Uterus (tissue), 4 donors: ENCODE results near the gene KIAA1217. TPM values are rescaled to one million over a fixed set of nuclear protein-coding genes. Genes with fewer than 3 reads are reported as not detected.

ENCODE experiments used
- DNase-seq, 2 donors: peaks; one replicate each; pipeline ENCODE4 v3.0.0-alpha.2; 2019 to 2020
- H3K27ac ChIP-seq, 2 donors: fragments of 200-600 bp; sonication (generic); 1 replicate in 1 of 2; 2 replicates in 1 of 2; pipeline ENCODE4 v1.5.1; 2016 to 2018
- H3K27me3 ChIP-seq, 2 donors: fragments of 200-600 bp; sonication (generic); one replicate each; pipeline ENCODE4 v1.5.1; 2018 to 2019; ENCODE audit warnings: control low read depth in 1 of 2
- H3K36me3 ChIP-seq, 2 donors: fragments of 200-600 bp; sonication (generic); one replicate each; pipeline ENCODE4 v1.5.1; 2019; ENCODE audit warnings: control low read depth in 1 of 2
- H3K4me1 ChIP-seq, 2 donors: fragments of 200-600 bp; sonication (generic); one replicate each; pipeline ENCODE4 v1.5.1; 2018 to 2019; ENCODE audit warnings: control low read depth in 1 of 2
- H3K4me3 ChIP-seq, 2 donors: fragments of 200-600 bp; sonication (generic); 1 replicate in 1 of 2; 2 replicates in 1 of 2; pipeline ENCODE4 v1.5.1; 2018 to 2019; ENCODE audit warnings: mild to moderate bottlenecking in 1 of 2
- H3K9me3 ChIP-seq, 2 donors: fragments of 200-600 bp; sonication (generic); one replicate each; pipeline ENCODE4 v1.5.1; 2019; ENCODE audit warnings: control low read depth in 1 of 2
- POLR2A ChIP-seq, 2 donors: fragments of 450-650 bp; IDR thresholded peaks; one replicate each; pipeline ENCODE4 v1.6.1; 2016; ENCODE audit warnings: antibody characterized with exemption in 2 of 2, mild to moderate bottlenecking in 1 of 2, moderate library complexity in 1 of 2
- intact Hi-C: fragments of 100-400 bp; cut with DNase I; formaldehyde crosslinking; loops from one replicate; pipeline ENCODE4 v1.15.1; 2023; ENCODE audit warnings: low total_unique reads
- total RNA-seq, 4 donors: library from RNA; depleted of rRNA in 3 of 4; stranded (reverse); fragments of >200 nt in 3 of 4; gene quantifications; one replicate each; pipeline versions ENCODE4 v1.1.0 to v1.2.4, GENCODE V29; 2014 to 2023
- TF ChIP-seq, protein P1 (sequence below), 4 experiments: fragments of 200-600 bp in 2 of 4; fragments of 450-650 bp in 2 of 4; sonication (generic) in 2 of 4; IDR thresholded peaks; one replicate each; pipeline ENCODE4 v1.5.1; 2016 to 2019; ENCODE audit warnings: antibody characterized with exemption in 4 of 4, mild to moderate bottlenecking in 2 of 4, moderate library complexity in 1 of 4
- donor health status: DM: yes; HTN: yes; CAD: no.

Gene KIAA1217
- total RNA-seq, 4 donors from 2014 or later: 3.5 to 38.2 (median 11.6) TPM

DNA sequence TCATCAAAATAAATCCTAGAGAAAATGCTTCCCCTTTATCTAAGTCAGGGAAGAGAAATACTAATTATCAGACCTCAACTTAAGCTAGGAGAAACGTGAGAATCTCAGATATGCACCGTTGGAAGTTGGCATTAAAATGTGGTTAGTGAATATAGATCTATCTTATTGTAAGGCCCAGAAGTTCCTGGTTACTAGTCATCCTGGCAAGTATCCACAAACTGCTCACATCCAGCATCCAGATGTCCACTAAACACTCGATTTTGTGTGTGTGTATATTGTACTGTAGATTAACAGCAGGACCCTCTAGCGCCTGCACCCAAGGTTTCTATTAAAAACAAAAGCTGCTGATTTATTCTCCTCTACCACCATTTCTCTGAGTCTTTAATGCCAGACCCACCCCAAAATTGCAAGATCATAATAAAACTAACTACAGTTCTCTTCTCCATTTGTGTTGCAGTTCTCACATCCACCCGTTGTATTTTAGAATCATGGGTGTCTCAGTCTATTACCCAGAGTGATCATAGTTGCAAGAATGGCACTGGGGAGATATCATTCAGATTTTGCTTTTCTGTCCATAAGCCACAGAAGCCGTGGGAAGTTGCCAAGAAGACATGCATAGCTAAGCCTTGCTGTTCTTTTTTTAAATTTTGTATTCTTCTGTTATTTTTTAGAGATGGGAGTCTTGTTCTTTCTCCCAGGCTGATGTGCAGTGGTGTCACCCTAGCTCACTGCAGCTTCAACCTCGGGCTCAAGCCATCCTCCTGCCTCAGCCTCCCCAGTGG is 165.4 kb downstream of the KIAA1217 start:
- Histone ChIP-seq H3K27me3 (no peaks in the 10 kb centered on the region), H3K9me3 (no peaks in the 10 kb centered on the region), H3K27ac (no peak overlapping the region), H3K4me3 (no peak overlapping the region), H3K36me3 (no peaks in the 10 kb centered on the region), H3K4me1 (no peaks in the 10 kb centered on the region)
- no peak for TF ChIP-seq POLR2A (IDR thresholded peaks at IDR 0.05)
- TF ChIP-seq, protein P1, sequence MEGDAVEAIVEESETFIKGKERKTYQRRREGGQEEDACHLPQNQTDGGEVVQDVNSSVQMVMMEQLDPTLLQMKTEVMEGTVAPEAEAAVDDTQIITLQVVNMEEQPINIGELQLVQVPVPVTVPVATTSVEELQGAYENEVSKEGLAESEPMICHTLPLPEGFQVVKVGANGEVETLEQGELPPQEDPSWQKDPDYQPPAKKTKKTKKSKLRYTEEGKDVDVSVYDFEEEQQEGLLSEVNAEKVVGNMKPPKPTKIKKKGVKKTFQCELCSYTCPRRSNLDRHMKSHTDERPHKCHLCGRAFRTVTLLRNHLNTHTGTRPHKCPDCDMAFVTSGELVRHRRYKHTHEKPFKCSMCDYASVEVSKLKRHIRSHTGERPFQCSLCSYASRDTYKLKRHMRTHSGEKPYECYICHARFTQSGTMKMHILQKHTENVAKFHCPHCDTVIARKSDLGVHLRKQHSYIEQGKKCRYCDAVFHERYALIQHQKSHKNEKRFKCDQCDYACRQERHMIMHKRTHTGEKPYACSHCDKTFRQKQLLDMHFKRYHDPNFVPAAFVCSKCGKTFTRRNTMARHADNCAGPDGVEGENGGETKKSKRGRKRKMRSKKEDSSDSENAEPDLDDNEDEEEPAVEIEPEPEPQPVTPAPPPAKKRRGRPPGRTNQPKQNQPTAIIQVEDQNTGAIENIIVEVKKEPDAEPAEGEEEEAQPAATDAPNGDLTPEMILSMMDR (IDR thresholded peaks at IDR 0.05): no peak
- intact Hi-C loops: no loop called here
- DNase-seq: no peak

DNA sequence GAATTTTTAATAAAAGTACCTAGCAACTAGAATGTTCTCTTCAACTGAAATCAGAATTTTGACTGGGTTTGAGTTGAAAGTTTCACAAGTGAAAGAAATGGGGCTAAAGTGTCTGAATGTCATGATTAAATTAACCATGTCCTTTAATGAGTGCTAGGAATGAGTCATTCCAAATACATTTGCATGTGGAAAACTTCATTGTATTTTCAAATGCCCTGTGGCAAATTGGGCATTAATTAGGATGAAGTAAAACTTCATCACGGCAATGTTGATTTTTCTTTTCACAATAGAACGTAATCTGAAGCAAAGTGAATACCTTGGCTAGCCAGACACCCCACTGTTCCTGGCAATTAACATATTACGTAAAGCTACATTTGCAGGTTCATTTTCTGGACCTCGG is 166.6 kb downstream of the KIAA1217 start:
- Histone ChIP-seq H3K4me1 (no peaks in the 10 kb centered on the region), H3K27ac (no peak overlapping the region), H3K9me3 (no peaks in the 10 kb centered on the region), H3K4me3 (no peak overlapping the region), H3K27me3 (no peaks in the 10 kb centered on the region), H3K36me3 (no peaks in the 10 kb centered on the region)
- no peak for DNase-seq
- intact Hi-C loops: no loop called here
- TF ChIP-seq, protein P1 (IDR thresholded peaks at IDR 0.05): no peak
- TF ChIP-seq POLR2A (IDR thresholded peaks at IDR 0.05): no peak

DNA sequence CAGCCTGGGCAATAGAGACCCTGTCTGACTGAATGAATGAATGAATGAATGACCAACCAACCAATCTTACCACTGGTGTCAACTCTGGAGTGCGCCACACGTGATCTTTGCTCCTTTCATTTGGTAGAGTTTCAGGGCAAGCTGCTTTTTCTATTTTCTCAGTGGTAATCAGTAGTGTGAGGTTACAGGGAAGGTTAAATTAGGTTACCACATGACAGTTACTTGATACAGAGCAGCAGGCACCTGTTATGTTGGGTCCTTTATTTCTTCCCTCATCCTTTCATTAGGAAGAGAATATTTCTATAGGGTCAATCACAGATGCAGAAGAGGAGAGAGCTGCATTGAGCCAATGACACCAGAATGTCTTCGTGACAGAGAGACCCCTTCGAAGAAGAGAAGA is 167.8 kb downstream of the KIAA1217 start:
- TF ChIP-seq, protein P1 (IDR thresholded peaks at IDR 0.05): no peak
- no peak for DNase-seq
- no peaks in the 10 kb centered on the region for H3K27me3 ChIP-seq
- intact Hi-C loops: no loop called here
- H3K27ac ChIP-seq: no peak overlapping the region
- no peaks in the 10 kb centered on the region for H3K4me1 ChIP-seq
- H3K9me3 ChIP-seq: no peaks in the 10 kb centered on the region
- no peak overlapping the region for H3K4me3 ChIP-seq
- H3K36me3 ChIP-seq: no peaks in the 10 kb centered on the region

DNA sequence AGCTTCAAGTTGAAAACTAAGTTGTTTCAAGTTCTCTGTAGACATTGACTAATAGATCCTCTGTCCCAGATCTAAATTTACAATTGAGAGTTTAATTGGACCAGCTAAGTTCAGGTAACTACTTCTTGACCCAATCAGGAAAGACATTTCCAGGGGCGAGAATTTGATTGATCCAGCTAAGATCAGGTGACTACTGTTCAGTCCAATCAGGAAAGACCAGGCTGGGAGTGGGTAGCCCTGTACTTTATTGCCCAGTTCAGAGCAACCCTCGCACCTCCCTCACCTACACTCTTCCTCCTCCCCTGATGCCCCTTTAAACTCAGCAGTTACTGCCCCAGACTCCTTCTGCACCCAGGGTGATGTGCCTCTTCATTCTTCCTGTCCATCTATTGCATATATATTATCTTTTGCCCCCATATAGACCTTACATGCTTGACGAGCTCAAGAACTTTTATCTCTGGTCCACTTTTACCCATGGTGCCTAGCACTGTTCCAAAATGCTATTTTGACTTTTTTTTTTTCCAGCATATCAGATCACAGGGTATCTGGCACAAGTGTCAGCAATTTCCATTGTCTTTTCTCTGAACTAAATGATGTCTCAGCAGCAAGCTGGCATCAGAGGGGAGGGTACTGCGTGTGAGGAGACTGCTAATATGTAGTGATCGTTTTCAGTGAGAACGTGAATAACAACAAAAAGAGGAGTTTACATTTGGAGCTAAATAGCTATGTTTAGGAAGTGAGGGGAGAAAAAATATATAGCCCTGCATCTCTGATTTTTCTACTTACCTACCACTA is 169.4 kb downstream of the KIAA1217 start:
- DNase-seq: no peak
- TF ChIP-seq, protein P1 (IDR thresholded peaks at IDR 0.05): no peak
- no peak for TF ChIP-seq POLR2A (IDR thresholded peaks at IDR 0.05)
- H3K9me3 ChIP-seq: no peaks in the 10 kb centered on the region
- intact Hi-C loops: no loop called here
- no peaks in the 10 kb centered on the region for H3K27me3 ChIP-seq
- H3K27ac ChIP-seq: no peak overlapping the region
- no peak overlapping the region for H3K4me3 ChIP-seq
- no peaks in the 10 kb centered on the region for H3K4me1 ChIP-seq
- no peaks in the 10 kb centered on the region for H3K36me3 ChIP-seq
